ENCODE measurements around the gene EIF2B5. TPM values are rescaled to one million over a fixed set of nuclear protein-coding genes. Genes with fewer than 3 reads are reported as not detected.
A peak's percentile ranks its signal among the peaks of the same experiment; 100 is the strongest.

The EIF2B5 gene
- total RNA-seq, 4 donors from 2014 or later = 28.8 to 51.0 (median 36.5) TPM

GRCh38 chr3:184174646-184175492 is 39.7 kb downstream of the EIF2B5 start, which contains the start of gene AP2M1:
Gene AP2M1 (plus strand): TSS chr3:184174855. CDS start chr3:184176994, 2,139 bp downstream.
- 1% methylated on average over 44 to 57 of the region's 73 CpGs for WGBS, 2 donors
- peaks cover 0 to 46% (median 26%) of the 10 kb centered on the region in 4 donors for H3K4me1 ChIP-seq
- H3K4me3 ChIP-seq = peak within 1 kb of the TSS; percentile 72 to 99 (median 92)
- peak within 1 kb of the TSS; percentile 82 to 97 (median 93) for H3K27ac ChIP-seq
- peaks cover 3 to 57% (median 27%) of the 10 kb centered on the region in 3 donors for H3K36me3 ChIP-seq
- H3K27me3 ChIP-seq = no peaks in the 10 kb centered on the region
- peak; percentile 81 to 85 for TF ChIP-seq POLR2A (IDR thresholded peaks at IDR 0.05)
- TF ChIP-seq EP300 (IDR thresholded peaks at IDR 0.05) = peak; percentile 80 to 91
- no peak for TF ChIP-seq CTCF (IDR thresholded peaks at IDR 0.05)
- peak; percentile 95 to 97 for DNase-seq (ENCODE audit: low spot score in 2 of 2)
- H3K9me3 ChIP-seq = no peaks in the 10 kb centered on the region

- no peak for TF ChIP-seq CTCF (IDR thresholded peaks at IDR 0.05)
- no peak for TF ChIP-seq EP300 (IDR thresholded peaks at IDR 0.05)
- TF ChIP-seq POLR2A (IDR thresholded peaks at IDR 0.05) = no peak
- Histone ChIP-seq H3K27me3 (no peaks in the 10 kb centered on the region), H3K27ac (peak overlapping the region; percentile 82 to 97 (median 93)), H3K4me1 (peaks cover 0 to 51% (median 26%) of the 10 kb centered on the region in 4 donors), H3K36me3 (peaks cover 0 to 57% (median 30%) of the 10 kb centered on the region in 3 donors), H3K9me3 (no peaks in the 10 kb centered on the region), H3K4me3 (peak overlapping the region; percentile 72 to 99 (median 92))
- DNase-seq (ENCODE audit: low spot score in 2 of 2) = no peak
- WGBS, 2 donors = 19 to 22% methylated on average over 8 of the region's 8 CpGs
These were observed 40.3 kb downstream of the EIF2B5 start for GRCh38 chr3:184175506-184175905.

- Histone ChIP-seq H3K9me3 (no peaks in the 10 kb centered on the region), H3K4me1 (peaks cover 0 to 51% (median 26%) of the 10 kb centered on the region in 4 donors), H3K27ac (peak overlapping the region in 3 of 4 donors; percentile 91 to 97 (median 95)), H3K4me3 (peak overlapping the region; percentile 72 to 99 (median 92)), H3K36me3 (peaks cover under 1 to 57% (median 30%) of the 10 kb centered on the region in 3 donors), H3K27me3 (no peaks in the 10 kb centered on the region)
- DNase-seq (ENCODE audit: low spot score in 2 of 2) = no peak
- 20 to 28% methylated on average over 3 of the region's 3 CpGs for WGBS, 2 donors
- TF ChIP-seq POLR2A (IDR thresholded peaks at IDR 0.05) (no peak), CTCF (IDR thresholded peaks at IDR 0.05) (no peak), EP300 (IDR thresholded peaks at IDR 0.05) (no peak)
These were observed 40.8 kb downstream of the EIF2B5 start for GRCh38 chr3:184175981-184176376.

GRCh38 chr3:184176377-184177330 is 41.5 kb downstream of the EIF2B5 start:
- peaks cover 0 to 51% (median 26%) of the 10 kb centered on the region in 4 donors for H3K4me1 ChIP-seq
- TF ChIP-seq POLR2A (IDR thresholded peaks at IDR 0.05) = no peak
- TF ChIP-seq EP300 (IDR thresholded peaks at IDR 0.05) = no peak
- TF ChIP-seq CTCF (IDR thresholded peaks at IDR 0.05) = no peak
- 16 to 20% methylated on average over 15 to 19 of the region's 19 CpGs for WGBS, 2 donors
- H3K9me3 ChIP-seq = no peaks in the 10 kb centered on the region
- peak overlapping the region; percentile 72 to 99 (median 92) for H3K4me3 ChIP-seq
- peak; percentile 33 to 58 for DNase-seq (ENCODE audit: low spot score in 2 of 2)
- peak overlapping the region; percentile 9 to 97 (median 93) for H3K27ac ChIP-seq
- H3K27me3 ChIP-seq = no peaks in the 10 kb centered on the region
- peaks cover 4 to 57% (median 29%) of the 10 kb centered on the region in 3 donors for H3K36me3 ChIP-seq
